IPS-18c (cell line): ENCODE data around the gene PLSCR4.

ENCODE experiments used
- H3K4me3 ChIP-seq: 2 replicates; pipeline ENCODE4 v1.7.0; 2013; ENCODE audit warnings: low read depth, mild to moderate bottlenecking, low read length, moderate library complexity; ENCODE audit not compliant: insufficient read depth
- H3K9me3 ChIP-seq: one replicate; pipeline ENCODE4 v1.6.1; 2013; ENCODE audit warnings: mild to moderate bottlenecking, low read length, moderate library complexity; ENCODE audit not compliant: control insufficient read depth, insufficient read depth

PLSCR4 gene

GRCh38 chr3:146159616-146160320, 91.1 kb downstream of the PLSCR4 start:
- peak overlapping the region; percentile 74 for H3K4me3 ChIP-seq

GRCh38 chr3:146159037-146159436, 91.9 kb downstream of the PLSCR4 start:
- no peak overlapping the region for H3K4me3 ChIP-seq
- H3K9me3 ChIP-seq, result peaks cover 2% of the 10 kb centered on the region

More at GRCh38 chr3:146159616-146160320, 91.1 kb downstream of the PLSCR4 start:
- peaks cover 2% of the 10 kb centered on the region for H3K9me3 ChIP-seq

- Histone ChIP-seq H3K4me3 (no peak overlapping the region), H3K9me3 (peaks cover 2% of the 10 kb centered on the region)
Observed at GRCh38 chr3:146157325-146158060, 93.4 kb downstream of the PLSCR4 start.

DNA sequence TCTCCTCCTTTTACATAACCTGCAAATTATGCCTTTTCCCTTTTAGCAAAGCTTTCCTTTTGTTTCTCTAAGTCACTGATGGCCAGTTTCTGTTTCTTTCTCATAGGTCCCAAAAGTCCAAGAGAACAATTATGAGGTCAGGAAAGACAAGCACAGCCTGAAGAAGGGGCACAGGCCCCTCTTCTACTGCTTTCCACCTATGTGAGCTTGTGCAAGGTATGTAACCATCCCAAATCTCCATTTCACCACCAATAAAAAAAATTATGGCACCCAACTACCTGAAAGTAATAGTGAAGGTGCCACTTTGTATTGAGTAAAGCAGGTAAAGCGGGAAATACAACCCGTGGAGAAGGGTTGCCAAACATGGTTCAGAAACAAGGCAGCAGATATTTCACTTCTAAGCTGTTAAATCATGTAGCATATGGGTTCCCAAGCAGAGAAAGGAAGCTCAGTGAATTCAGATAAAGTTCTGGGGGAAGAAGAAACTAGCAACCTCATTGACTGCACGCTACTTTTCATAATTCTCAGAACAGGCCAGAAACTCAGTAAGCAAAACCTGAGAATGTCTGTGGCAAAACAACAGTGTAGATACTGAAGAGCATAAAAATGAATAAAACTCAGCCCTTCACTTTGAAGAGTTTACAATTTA, 94.1 kb downstream of the PLSCR4 start:
- peaks cover 2% of the 10 kb centered on the region for H3K9me3 ChIP-seq
- H3K4me3 ChIP-seq, result no peak overlapping the region

DNA sequence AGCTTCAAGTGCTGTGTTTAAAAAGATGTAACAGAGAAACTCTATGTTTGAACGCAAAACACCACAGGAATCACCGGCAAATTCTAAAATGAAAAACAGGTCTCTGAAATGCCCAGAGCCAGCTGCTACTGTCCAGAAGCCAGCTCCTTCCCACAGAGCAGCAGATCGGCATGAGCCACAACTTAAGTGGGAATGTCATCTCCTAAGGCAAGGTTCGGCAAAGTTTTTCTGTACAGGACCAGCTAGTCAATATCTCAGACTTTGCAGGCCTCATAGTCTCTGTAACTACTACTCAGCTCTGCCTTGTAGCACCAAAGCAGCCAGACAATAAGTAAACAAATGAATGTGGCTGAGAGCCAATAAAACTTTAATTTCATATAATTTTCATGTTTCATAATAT, 94.8 kb downstream of the PLSCR4 start:
- Histone ChIP-seq H3K9me3 (peaks cover 2% of the 10 kb centered on the region), H3K4me3 (no peak overlapping the region)

- Histone ChIP-seq H3K4me3 (no peak overlapping the region), H3K9me3 (no peaks in the 10 kb centered on the region)
Observed at GRCh38 chr3:146154995-146155394, 95.9 kb downstream of the PLSCR4 start.

GRCh38 chr3:146154316-146154715, 96.6 kb downstream of the PLSCR4 start:
- Histone ChIP-seq H3K4me3 (no peak overlapping the region), H3K9me3 (no peaks in the 10 kb centered on the region)

DNA sequence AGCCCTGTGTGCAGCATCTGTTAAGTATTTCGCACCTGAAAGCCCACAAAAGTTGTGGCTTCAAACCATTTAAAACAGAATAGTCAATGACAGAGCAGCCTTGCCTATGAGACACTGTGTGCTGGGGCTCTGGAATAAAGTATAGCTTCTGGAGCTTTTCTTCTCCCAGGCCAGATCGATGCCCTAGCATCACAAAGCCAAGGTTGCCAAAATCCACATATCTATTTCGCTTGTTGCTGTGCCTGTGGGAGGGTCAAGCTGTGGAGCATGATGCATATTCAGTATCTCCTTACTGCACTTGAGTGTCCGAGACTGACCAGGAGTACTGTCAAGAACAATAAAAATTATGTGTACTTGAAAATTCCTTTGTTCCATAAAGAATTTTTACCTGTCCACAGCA, 97.5 kb downstream of the PLSCR4 start:
- no peak overlapping the region for H3K4me3 ChIP-seq
- H3K9me3 ChIP-seq, result no peaks in the 10 kb centered on the region

- no peak overlapping the region for H3K4me3 ChIP-seq
- no peaks in the 10 kb centered on the region for H3K9me3 ChIP-seq
Observed at GRCh38 chr3:146152834-146153233, 98.1 kb downstream of the PLSCR4 start.

GRCh38 chr3:146148468-146148931, 102.4 kb downstream of the PLSCR4 start:
- Histone ChIP-seq H3K9me3 (no peaks in the 10 kb centered on the region), H3K4me3 (no peak overlapping the region)

DNA sequence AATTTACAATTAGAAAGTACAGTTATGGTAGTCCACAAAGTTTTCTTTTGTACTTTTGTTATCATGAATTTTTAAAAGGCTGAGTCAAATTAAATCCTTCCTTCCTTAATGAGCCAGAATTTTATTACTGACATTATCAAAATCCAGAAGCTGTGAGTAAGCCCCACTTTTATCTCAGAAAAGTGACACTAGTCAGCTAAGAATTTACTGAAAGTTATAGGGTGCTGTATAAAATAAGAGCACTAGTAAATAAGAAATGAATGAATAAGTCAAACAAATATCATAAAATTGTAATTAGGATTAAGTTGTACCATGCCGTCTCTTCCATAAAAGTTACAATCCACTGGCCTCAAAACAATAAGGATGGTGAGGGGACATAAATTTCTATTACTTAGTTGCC, 105.3 kb downstream of the PLSCR4 start:
- Histone ChIP-seq H3K9me3 (no peaks in the 10 kb centered on the region), H3K4me3 (no peak overlapping the region)

DNA sequence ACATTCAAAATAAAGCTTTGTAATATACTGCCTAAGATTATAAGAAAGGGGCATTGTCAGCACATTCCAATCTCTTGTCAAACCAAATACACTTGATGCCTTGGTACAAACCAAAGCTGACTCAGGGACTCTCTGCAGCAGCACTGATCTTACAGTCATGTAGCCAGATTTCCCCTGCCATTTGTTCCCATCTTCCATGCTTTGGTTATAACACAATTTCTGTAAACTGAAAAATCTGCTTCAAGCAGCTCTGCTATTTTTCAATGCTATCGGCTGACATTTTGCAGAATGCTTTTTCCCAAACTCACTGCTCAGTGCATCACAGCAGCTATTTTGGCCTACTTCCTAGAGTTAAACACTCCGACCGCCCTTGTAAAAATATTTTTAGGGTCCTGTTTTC, 108.1 kb downstream of the PLSCR4 start:
- H3K4me3 ChIP-seq, result no peak overlapping the region

More for the DNA sequence above, 108.1 kb downstream of the PLSCR4 start:
- no peaks in the 10 kb centered on the region for H3K9me3 ChIP-seq
